Endometrial microvascular endothelial cells (primary cell): ENCODE data around the gene PHF21A. TPM values are rescaled to one million over a fixed set of nuclear protein-coding genes. Genes with fewer than 3 reads are reported as not detected.
"Not testable (repeated sequence)": the region's sequence is repeated elsewhere in the genome, so short reads cannot be mapped to it uniquely, and the experiment has no call there.

ENCODE experiments used
- in situ Hi-C: cut with HindIII; loops from 2 replicates; pipeline ENCODE4 v1.10.0; 2017; ENCODE audit warnings: low sequenced_read_pairs, low pct_unique_long_range_greater_than_20kb; ENCODE audit errors: inconsistent ontology term
- total RNA-seq: library from RNA; depleted of rRNA; stranded (reverse); fragments of >200 nt; gene quantifications from one replicate; pipeline ENCODE4 v1.2.3, GENCODE V29; 2015; ENCODE audit errors: inconsistent ontology term

PHF21A gene
- total RNA-seq, 1 donor from 2014 or later: 13.5 TPM

GRCh38 chr11:46121724-46122477 lies 647 bp upstream of the PHF21A start:
- in situ Hi-C loops: no loop called here

- in situ Hi-C loops: no loop called here
Observed at GRCh38 chr11:46120346-46121300, 631 bp downstream of the PHF21A start.

DNA sequence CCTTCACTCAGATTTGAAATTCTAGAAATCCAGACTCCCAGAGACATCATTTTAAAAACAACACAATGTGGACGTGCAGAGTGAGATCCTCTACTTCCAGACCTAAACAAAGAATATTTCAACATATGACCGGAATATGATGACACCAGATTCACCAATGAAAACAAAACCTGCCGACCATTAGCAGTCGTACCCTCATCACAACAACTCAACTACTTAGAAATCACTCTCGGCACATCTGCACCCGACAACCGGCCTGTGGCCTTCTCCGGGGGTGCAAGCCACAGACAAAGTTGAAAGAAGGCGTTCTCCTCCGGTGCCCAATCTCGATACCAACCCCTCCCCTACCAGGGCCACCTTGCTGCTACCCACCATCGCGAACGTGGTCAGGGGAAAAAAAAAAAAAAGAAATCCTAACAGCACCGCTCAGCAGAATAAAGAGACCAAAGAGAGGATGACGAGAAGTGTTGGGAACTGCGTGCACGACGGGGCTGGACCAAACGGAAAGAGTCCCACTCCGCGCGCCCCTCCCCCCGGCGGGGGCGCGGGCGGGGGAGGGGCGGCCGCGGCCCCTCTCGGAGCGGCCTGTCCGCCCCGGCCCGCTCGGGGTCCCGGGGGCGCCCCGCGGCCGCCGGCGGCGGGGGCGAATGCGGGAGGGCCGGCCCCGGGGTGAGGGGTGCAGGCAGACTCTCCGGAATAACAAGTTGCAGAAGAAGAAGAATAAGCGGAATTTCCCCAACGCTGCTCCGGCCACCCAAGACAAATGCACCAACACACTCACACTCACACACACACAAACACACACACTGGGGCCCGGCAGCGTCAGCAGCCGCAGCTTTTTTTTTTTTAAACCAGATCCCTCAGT lies 1.7 kb downstream of the PHF21A start:
- in situ Hi-C loops: no loop called here

DNA sequence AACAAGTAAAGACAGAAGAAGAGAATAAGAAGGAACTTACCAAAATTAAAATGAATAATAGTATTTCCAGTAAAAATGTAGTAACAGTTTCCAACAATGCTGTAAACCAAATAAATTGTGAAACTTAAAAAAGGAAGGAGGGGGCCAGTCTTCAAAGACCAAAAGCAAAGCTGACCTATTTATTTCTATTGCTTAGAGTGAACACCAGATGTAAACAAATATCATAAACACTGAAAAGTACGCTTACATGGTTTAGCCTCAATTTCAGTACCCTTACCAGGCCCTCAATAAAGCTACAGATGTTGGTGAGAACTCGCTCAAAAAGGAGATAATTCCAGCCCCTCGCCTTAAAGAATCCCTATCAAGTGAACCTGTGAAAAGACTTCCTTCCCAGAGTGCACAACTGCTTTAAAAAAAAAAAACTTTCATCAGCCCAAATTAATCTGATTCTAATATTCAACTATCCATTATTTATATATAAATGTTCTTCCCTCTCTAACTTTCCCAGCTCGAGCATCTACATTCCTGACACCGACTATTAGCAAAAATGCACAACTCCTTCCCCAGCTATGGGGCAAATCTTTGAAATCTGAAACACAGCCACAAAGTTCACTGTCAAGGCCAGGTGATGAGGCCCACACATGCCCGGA lies 2.4 kb downstream of the PHF21A start:
- in situ Hi-C loops: no loop called here

- in situ Hi-C loops: no loop called here
Observed at GRCh38 chr11:46117842-46118241, 3.4 kb downstream of the PHF21A start.

DNA sequence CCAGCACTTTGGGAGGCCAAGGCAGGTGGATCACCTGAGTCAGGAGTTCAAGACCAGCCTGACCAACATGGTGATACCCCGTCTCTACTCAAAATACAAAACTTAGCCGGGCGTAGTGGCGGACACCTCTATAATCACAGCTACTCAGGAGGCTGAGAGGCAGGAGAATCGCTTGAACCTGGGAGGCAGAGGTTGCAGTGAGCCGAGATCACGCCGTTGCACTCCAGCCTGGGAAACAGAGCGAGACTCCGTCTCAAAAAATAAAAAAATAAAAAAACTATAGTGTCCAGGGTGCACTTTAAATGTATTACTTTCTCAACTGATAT lies 4.6 kb downstream of the PHF21A start:
- in situ Hi-C loops: not testable (repeated sequence)

DNA sequence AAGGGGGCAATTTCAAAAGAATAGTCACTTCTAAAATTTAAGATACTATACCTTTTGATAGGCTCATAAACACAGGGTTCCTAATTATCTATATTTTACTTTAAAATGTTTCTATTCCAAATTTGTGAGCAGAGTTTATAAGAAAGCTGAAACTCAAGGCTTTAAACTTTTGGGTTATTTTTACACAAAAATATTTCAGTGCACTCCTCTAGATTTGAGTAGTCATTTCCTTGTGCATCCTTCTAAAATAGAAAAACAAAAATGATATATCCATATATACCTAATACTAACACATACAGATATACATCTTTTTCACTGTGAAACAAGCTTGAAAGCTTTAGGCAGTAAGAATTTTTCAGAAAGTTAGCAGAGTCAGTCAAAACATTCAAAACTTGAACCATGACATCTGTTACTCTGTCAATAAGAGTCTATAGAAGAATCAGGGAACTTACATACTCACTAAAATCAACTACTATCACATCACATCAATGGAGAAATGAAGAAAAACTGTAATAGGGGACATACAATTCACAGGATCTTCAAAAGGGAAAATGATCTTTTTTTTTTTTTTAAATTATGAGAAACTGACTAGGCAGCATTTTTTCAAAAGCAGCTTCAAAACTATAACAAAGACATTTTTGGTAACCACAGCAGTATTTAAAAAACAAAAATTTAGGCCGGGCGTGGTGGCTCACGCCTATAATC lies 5.1 kb downstream of the PHF21A start:
- in situ Hi-C loops: no loop called here

DNA sequence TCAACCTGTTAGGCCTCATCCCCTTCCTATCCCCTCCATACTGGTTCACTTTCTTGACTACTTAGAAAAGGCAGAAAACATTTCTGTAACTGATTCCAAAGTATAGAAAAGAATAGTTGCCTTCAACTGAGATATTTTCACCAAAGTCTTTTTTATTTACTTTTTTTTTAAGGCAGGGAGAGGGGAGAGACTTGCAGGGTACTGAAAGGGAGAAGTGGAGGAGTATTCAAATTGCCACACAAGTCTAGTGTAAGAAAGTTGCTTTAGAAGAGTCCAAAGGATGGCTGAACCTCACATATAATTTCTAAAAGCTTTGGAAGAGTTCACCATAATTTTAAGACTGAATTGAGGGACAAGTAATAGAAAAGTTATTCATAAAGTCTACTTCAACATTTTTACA lies 6.3 kb downstream of the PHF21A start:
- in situ Hi-C loops: no loop called here

- in situ Hi-C loops: no loop called here
Observed at GRCh38 chr11:46114378-46114777, 6.9 kb downstream of the PHF21A start.

DNA sequence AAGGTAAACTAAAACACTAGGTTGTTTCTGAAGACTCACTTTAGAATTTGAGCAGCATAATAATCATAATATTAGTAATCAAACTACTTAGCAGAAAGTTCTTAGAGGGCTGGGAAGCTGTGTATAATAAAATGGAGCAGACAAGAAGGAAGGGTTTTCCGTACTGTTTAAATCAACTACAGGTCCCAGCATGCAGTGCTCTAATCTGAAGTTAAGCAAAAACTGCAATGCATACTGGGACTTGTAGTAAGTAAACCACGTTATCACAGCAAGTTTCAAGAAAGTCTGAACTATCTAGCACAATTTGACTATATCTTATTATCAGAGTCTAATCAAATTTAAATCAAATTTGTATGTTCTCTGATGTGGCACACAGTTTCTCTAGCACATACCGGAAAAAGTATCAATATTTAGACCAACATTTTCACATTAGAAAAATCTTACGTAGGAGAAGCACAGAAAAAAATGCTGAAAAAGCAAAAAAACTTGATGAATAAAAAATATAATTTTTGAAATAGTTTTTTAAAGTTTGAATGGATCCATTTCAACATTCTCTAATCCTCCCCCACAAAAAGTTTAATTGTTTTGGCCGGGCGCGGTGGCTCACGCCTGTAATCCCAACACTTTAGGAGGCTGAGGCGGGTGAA lies 8.2 kb downstream of the PHF21A start:
- in situ Hi-C loops: no loop called here

DNA sequence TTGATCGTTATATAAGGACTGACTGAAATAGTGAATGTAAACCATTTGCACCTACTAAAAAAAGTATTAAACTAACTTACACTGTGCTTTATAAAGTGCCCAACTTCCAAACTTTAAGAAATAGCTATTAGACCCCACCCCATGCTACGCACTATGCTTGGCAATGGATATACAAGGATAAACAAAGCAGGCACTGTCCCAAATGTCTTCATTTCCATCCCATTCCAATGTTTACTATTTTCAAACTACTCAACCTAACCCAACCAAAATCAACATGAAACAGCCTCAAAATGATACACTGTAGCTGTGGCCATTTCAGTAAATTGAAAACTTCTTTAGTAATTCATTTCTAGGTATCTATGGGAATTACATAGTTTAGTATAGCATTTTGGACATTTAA lies 12.5 kb downstream of the PHF21A start:
- in situ Hi-C loops: no loop called here

- in situ Hi-C loops: no loop called here
Observed at GRCh38 chr11:46107780-46108179, 13.5 kb downstream of the PHF21A start.

- in situ Hi-C loops: no loop called here
Observed at GRCh38 chr11:46107408-46107718, 13.9 kb downstream of the PHF21A start.

- in situ Hi-C loops: no loop called here
Observed at GRCh38 chr11:46106530-46107407, 14.5 kb downstream of the PHF21A start.

GRCh38 chr11:46105926-46106325 lies 15.3 kb downstream of the PHF21A start:
- in situ Hi-C loops: no loop called here

DNA sequence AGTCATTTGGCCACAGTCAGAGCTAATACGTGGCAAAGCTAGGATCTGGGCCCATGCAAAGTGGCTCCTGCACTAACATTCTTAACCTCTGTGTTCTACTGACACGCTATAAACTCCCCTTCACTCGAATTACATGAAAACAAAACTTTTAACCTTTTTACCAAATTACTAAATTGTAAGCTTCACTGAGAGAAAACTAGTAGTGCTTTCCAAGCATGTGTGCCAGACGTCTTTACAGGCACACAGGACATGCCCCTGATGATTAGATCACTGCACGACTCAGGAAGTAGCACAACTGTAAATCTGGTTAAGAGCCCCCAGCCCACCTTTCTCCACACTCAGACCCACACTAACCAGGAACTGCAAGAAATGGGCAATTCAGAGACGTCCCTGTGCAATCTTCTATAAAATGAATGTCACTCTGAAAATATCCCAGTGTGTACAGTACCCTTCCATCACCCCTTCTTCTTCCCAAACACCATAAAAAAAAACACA lies 16.1 kb downstream of the PHF21A start:
- in situ Hi-C loops: no loop called here

GRCh38 chr11:46102843-46103242 lies 18.4 kb downstream of the PHF21A start:
- in situ Hi-C loops: no loop called here
